Cardiac muscle cell (in vitro differentiated cells and primary cell): ENCODE measurements around the gene TRIM32. TPM values are rescaled to one million over a fixed set of nuclear protein-coding genes. Genes with fewer than 3 reads are reported as not detected.

ENCODE experiments used
- DNase-seq, 2 donors: peaks; one replicate each; pipeline versions ENCODE4 v3.0.0 to v3.0.0-alpha.2; 2010 to 2017; ENCODE audit warnings: low read depth in 1 of 2, low spot score in 1 of 2
- H3K27ac ChIP-seq: fragments of 200-600 bp; sonication (generic); 2 replicates; pipeline ENCODE4 v1.5.1; 2016
- H3K27me3 ChIP-seq: fragments of 200-600 bp; sonication (generic); 2 replicates; pipeline ENCODE4 v1.6.0; 2016; ENCODE audit warnings: control low read depth
- H3K36me3 ChIP-seq: fragments of 200-600 bp; sonication (generic); 2 replicates; pipeline ENCODE4 v1.5.1; 2016; ENCODE audit warnings: control low read depth
- H3K4me1 ChIP-seq: fragments of 200-600 bp; sonication (generic); 2 replicates; pipeline ENCODE4 v1.8.1; 2017; ENCODE audit warnings: low read depth, mild to moderate bottlenecking, mixed run types
- H3K4me3 ChIP-seq: fragments of 200-600 bp; sonication (generic); 2 replicates; pipeline ENCODE4 v1.5.1; 2016; ENCODE audit warnings: mild to moderate bottlenecking
- H3K9me3 ChIP-seq: fragments of 200-600 bp; sonication (generic); 2 replicates; pipeline ENCODE4 v1.5.1; 2017; ENCODE audit warnings: low read depth, mild to moderate bottlenecking, control low read depth
- polyA plus RNA-seq: library from polyadenylated mRNA; unstranded; fragments of >200 nt; fragmentation: Nextera tagmentation; extraction: Ambion mirVana; gene quantifications from 2 replicates; pipeline ENCODE4 v1.2.1, GENCODE V29; 2016
- total RNA-seq: library from RNA; depleted of rRNA; stranded (reverse); fragments of >200 nt; gene quantifications from 2 replicates; pipeline ENCODE4 v1.2.3, GENCODE V29; 2016
- TF ChIP-seq, protein P1 (sequence below): IDR thresholded peaks from 2 replicates; pipeline ENCODE4 v1.5.1; 2012; ENCODE audit warnings: low read depth, mild to moderate bottlenecking, low read length

The TRIM32 gene
- total and polyA plus RNA-seq, 2 experiments from 2014 or later = 13.9 to 15.0 TPM

DNA sequence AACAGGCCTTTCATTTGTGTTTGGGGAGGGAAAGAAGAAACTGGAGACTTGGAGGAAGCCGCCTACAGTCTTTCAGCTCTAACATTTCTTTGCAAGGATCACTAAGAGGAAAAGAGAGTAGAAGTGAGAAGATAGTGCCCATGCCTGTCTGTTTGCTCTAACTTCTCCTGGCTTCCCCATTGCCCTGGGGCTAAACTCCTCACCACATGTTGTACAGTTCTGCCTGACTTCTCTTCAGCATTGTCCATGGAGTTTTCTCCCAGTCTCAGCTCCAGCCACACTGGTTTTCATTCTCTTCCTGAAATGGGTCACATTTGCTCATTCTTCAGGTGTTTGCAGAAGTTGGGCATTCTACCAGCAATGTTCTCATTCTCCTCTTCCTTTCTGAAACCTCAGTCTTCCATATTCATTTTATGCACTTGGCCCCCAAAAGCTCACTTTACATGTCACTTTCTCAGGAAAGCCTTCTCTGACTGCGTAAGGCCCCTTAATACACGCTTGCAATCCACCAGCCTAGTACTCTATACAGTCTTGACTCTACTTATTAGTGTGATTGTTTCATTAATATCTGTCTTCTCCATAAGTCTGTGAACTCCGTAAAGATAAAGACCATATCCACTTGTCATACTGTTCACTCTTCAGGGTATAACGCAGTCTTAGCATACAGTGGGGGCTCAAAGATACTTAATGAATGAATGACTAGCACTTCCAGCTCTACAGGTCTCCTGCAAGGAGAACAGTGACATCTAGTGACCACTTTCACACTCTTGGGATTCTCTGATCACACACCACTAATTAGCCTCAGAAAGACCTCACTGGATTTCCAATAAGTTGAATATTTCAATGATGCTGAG is 40.2 kb upstream of the TRIM32 start:
- Histone ChIP-seq H3K9me3 (no peaks in the 10 kb centered on the region), H3K27ac (no peak overlapping the region), H3K27me3 (no peaks in the 10 kb centered on the region), H3K4me3 (no peak overlapping the region), H3K36me3 (no peaks in the 10 kb centered on the region), H3K4me1 (no peaks in the 10 kb centered on the region)
- DNase-seq = peak; percentile 45 to 79
- TF ChIP-seq, protein P1, sequence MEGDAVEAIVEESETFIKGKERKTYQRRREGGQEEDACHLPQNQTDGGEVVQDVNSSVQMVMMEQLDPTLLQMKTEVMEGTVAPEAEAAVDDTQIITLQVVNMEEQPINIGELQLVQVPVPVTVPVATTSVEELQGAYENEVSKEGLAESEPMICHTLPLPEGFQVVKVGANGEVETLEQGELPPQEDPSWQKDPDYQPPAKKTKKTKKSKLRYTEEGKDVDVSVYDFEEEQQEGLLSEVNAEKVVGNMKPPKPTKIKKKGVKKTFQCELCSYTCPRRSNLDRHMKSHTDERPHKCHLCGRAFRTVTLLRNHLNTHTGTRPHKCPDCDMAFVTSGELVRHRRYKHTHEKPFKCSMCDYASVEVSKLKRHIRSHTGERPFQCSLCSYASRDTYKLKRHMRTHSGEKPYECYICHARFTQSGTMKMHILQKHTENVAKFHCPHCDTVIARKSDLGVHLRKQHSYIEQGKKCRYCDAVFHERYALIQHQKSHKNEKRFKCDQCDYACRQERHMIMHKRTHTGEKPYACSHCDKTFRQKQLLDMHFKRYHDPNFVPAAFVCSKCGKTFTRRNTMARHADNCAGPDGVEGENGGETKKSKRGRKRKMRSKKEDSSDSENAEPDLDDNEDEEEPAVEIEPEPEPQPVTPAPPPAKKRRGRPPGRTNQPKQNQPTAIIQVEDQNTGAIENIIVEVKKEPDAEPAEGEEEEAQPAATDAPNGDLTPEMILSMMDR = peak; percentile 76

DNA sequence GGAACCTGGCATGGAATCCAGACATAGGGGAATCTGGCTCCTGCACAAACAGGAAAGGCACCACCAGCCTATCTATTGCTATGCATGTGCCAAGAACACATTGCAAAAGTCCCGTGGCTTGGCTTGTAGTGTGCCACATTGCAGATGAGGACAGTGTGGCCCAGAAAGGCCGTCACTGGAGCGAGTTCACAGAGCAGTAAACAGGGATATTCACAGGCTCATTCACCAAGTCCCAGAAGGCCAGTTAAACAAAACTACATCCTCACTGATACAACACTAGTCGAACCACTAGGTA is 39.6 kb upstream of the TRIM32 start:
- no peak for DNase-seq
- Histone ChIP-seq H3K36me3 (no peaks in the 10 kb centered on the region), H3K27me3 (no peaks in the 10 kb centered on the region), H3K4me1 (no peaks in the 10 kb centered on the region), H3K27ac (no peak overlapping the region), H3K4me3 (no peak overlapping the region), H3K9me3 (no peaks in the 10 kb centered on the region)
- TF ChIP-seq, protein P1 = no peak

DNA sequence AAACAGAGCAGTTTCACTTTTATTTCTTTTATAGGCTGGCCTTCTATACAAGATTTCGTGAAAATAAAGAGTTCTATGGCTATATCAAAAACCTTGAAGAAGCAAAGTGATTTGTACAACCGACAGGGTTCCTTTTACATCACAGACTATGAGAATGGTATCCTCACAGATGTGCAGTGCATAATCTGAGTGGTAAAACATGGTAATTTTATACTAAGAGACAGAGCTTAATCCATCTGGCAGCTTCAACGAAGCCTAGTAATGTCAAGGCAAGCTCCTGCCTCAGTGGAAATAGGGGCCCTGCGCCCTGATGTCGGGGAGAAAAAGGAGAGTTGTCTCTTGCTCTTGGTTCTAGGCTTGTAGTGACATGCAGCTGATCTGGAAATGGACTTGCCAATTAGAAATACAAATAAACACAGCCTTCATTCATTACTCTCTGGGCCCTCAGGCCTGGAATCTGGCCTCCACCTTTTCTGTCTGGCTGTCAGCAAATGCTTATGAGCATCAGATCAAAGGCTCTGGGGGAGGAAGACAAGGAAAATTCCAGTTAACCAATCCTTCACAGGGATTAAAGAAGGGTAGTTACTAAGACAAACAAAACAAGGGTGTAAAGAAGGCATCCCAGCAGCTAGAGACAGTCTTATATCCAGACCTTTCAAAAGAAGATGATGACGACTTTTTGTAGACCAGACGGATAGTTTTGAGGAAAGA is 33.6 kb upstream of the TRIM32 start:
- TF ChIP-seq, protein P1 = no peak
- Histone ChIP-seq H3K27ac (no peak overlapping the region), H3K36me3 (no peaks in the 10 kb centered on the region), H3K27me3 (no peaks in the 10 kb centered on the region), H3K4me1 (no peaks in the 10 kb centered on the region), H3K4me3 (no peak overlapping the region), H3K9me3 (no peaks in the 10 kb centered on the region)
- DNase-seq = no peak

DNA sequence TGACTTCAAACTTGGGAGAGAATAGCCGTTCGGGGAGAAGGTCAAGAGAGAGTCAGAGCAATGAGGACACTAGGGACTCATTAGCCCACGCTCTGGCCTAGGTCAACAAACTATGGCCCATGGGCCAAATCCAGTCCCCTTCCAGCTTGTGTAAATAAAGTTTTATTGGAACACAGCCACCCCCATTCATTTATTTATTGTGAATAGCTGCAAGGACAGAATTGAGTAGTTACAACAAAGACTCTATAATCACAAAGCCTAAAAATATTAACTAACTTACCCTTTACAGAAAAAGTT is 33.1 kb upstream of the TRIM32 start:
- Histone ChIP-seq H3K27ac (no peak overlapping the region), H3K36me3 (no peaks in the 10 kb centered on the region), H3K9me3 (no peaks in the 10 kb centered on the region), H3K4me3 (no peak overlapping the region), H3K27me3 (no peaks in the 10 kb centered on the region), H3K4me1 (no peaks in the 10 kb centered on the region)
- DNase-seq = no peak
- TF ChIP-seq, protein P1 = no peak

DNA sequence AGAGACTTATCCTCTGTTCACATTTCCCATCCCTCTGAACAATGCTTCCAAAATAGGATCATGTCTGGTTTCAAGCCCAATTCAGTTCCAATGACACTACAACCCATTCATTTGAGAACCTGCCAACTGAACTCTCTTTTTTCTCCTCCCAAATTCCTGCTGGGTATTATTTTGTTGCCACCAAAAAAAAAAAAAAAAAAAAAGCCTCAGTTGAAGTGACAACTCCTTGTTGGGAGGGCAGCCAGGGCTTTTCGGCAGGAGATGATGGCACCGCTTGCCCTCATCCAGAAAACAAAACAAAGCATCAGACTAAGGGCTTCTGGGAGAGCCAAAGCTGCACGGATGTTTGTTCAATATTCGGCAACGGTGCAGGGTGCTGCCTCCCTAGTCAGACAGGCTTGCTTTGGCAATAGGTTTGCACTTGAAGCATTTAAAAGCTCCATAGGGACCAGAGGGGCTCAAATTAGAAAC is 30.6 kb upstream of the TRIM32 start:
- DNase-seq = no peak
- no peaks in the 10 kb centered on the region for H3K36me3 ChIP-seq
- H3K27me3 ChIP-seq = no peaks in the 10 kb centered on the region
- TF ChIP-seq, protein P1 = no peak
- H3K4me1 ChIP-seq = no peaks in the 10 kb centered on the region
- H3K27ac ChIP-seq = no peak overlapping the region
- H3K9me3 ChIP-seq = no peaks in the 10 kb centered on the region
- no peak overlapping the region for H3K4me3 ChIP-seq
